Measurements from ENCODE around the gene SORCS2.

GRCh38 chr4:7587433-7588405 lies 395.4 kb downstream of the SORCS2 start:
- TF ChIP-seq POLR2A (IDR thresholded peaks at IDR 0.05) (no peak), CTCF (IDR thresholded peaks at IDR 0.05) (no peak), EP300 (IDR thresholded peaks at IDR 0.05) (no peak)
